ENCODE results near the gene ABHD14A.

The ABHD14A gene

DNA sequence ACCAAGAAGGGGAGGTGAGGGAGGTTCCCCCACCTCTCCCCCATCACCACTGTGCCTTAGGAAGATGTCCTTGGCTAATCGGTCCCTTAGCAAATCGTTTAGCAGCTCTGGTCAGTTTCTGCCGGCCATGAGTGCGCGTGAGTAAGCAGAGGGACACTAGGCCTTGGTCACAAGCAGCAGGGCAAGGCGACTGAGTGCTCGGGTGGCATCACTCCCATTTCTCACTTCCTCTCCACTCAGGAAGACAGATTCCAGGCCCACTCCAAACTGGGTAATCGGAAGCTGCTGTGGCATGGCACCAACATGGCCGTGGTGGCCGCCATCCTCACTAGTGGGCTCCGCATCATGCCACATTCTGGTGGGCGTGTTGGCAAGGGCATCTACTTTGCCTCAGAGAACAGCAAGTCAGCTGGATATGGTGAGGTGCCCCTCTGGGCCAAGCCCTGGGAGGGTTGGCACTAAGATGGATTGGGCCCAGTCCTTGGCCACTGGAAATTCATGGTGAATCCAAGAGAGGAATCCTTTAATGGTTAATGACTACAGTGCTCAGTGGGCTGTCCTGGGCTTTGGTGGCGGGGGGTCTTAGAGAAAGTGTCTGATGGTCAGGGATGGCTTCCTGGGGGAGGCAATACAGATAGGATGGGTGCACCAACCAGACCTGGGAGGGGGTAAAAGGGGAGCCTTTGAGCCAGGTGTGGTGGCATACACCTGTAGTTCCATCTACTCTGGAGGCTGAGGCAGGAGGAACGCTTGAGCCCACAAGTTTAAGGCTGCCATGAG lies 28.7 kb upstream of the ABHD14A start:
- Histone ChIP-seq H3K36me3 (ENCODE audit: low read length) (no peaks in the 10 kb centered on the region), H3K4me2 (ENCODE audit: low read depth, low read length, poor library complexity, severe bottlenecking) (no peak overlapping the region), H3K9ac (ENCODE audit: low read length) (no peak overlapping the region), H2AFZ (ENCODE audit: low read depth, low read length, severe bottlenecking) (no peak overlapping the region), H3K4me3 (ENCODE audit: insufficient read depth, low read length, poor library complexity, severe bottlenecking) (no peak overlapping the region), H3K9me3 (ENCODE audit: insufficient read depth, low read length) (no peaks in the 10 kb centered on the region), H3F3A (ENCODE audit: insufficient read depth) (no peaks in the 10 kb centered on the region), H3K79me2 (ENCODE audit: insufficient read depth, low read length) (peaks cover 5% of the 10 kb centered on the region), H3K27ac (ENCODE audit: low read depth, low read length) (no peak overlapping the region), H3K27me3 (ENCODE audit: low read length) (no peaks in the 10 kb centered on the region), H4K20me1 (ENCODE audit: low read depth, low read length) (no peaks in the 10 kb centered on the region), H3K9me2 (replicated peaks; ENCODE audit: insufficient read depth, low read length) (no peaks in the 10 kb centered on the region)
- TF ChIP-seq, protein P1, sequence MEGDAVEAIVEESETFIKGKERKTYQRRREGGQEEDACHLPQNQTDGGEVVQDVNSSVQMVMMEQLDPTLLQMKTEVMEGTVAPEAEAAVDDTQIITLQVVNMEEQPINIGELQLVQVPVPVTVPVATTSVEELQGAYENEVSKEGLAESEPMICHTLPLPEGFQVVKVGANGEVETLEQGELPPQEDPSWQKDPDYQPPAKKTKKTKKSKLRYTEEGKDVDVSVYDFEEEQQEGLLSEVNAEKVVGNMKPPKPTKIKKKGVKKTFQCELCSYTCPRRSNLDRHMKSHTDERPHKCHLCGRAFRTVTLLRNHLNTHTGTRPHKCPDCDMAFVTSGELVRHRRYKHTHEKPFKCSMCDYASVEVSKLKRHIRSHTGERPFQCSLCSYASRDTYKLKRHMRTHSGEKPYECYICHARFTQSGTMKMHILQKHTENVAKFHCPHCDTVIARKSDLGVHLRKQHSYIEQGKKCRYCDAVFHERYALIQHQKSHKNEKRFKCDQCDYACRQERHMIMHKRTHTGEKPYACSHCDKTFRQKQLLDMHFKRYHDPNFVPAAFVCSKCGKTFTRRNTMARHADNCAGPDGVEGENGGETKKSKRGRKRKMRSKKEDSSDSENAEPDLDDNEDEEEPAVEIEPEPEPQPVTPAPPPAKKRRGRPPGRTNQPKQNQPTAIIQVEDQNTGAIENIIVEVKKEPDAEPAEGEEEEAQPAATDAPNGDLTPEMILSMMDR (IDR thresholded peaks at IDR 0.05; ENCODE audit: insufficient read depth, low read length, poor library complexity, severe bottlenecking), result no peak
- no peak for TF ChIP-seq EZH2phosphoT487 (conservative IDR thresholded peaks at IDR 0.05; ENCODE audit: low read length)

DNA sequence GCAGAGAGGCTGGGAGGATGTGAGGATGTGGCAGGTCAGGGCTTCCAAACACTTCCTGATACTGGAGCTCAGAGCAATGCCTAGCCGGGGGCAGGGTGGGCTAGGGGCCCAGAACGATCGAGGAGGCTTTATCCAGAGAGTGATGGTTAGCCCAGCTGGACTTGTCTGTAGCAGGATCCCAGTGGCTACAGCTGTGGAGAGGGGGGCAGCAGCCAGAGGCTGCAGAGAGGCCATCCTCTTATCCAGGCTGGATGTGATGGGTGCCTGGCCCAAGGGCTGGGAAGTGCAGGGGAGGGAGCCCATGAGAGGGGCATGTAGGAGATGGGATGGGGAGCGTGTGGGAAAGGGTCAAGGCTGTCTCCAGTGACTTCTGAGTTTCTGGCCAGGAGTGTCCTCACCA lies 28.1 kb upstream of the ABHD14A start:
- Histone ChIP-seq H3K9me2 (replicated peaks; ENCODE audit: insufficient read depth, low read length) (no peaks in the 10 kb centered on the region), H4K20me1 (ENCODE audit: low read depth, low read length) (no peaks in the 10 kb centered on the region), H3K4me3 (ENCODE audit: insufficient read depth, low read length, poor library complexity, severe bottlenecking) (no peak overlapping the region), H3K79me2 (ENCODE audit: insufficient read depth, low read length) (no peaks in the 10 kb centered on the region), H3K4me2 (ENCODE audit: low read depth, low read length, poor library complexity, severe bottlenecking) (no peak overlapping the region), H3K36me3 (ENCODE audit: low read length) (no peaks in the 10 kb centered on the region), H3K9ac (ENCODE audit: low read length) (no peak overlapping the region), H2AFZ (ENCODE audit: low read depth, low read length, severe bottlenecking) (no peak overlapping the region), H3K9me3 (ENCODE audit: insufficient read depth, low read length) (no peaks in the 10 kb centered on the region), H3K27me3 (ENCODE audit: low read length) (no peaks in the 10 kb centered on the region), H3K27ac (ENCODE audit: low read depth, low read length) (no peak overlapping the region), H3F3A (ENCODE audit: insufficient read depth) (no peaks in the 10 kb centered on the region)
- no peak for TF ChIP-seq EZH2phosphoT487 (conservative IDR thresholded peaks at IDR 0.05; ENCODE audit: low read length)
- TF ChIP-seq, protein P1 (IDR thresholded peaks at IDR 0.05; ENCODE audit: insufficient read depth, low read length, poor library complexity, severe bottlenecking), result no peak

DNA sequence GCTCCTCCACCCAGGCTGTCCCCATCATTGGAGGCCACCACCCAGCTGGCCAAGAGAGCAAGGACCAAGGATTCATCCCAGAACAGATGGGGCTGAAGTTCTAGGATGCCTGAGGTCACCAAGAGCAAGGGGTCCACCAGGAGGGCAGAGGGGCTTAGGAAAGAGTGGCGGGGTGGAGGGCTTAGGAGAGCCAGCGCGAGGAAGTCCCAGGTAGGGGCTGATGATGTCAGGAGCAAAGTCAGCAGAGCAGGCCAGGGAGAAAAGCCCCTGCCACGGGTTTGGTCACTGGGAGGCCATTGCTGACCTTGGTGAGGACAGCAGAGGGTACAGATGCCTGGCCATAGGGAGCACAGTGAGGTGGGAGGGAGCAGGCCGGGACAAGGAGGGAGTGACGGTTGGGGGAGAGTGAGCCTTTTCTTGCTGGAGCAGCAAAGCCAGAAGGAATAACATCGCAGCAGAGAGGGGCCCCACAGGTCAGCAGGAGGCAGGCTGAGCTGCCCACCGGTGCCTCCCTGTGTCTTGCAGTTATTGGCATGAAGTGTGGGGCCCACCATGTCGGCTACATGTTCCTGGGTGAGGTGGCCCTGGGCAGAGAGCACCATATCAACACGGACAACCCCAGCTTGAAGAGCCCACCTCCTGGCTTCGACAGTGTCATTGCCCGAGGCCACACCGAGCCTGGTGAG lies 27.5 kb upstream of the ABHD14A start:
- H2AFZ ChIP-seq (ENCODE audit: low read depth, low read length, severe bottlenecking), result no peak overlapping the region
- H3K4me2 ChIP-seq (ENCODE audit: low read depth, low read length, poor library complexity, severe bottlenecking), result no peak overlapping the region
- TF ChIP-seq EZH2phosphoT487 (conservative IDR thresholded peaks at IDR 0.05; ENCODE audit: low read length), result no peak
- TF ChIP-seq, protein P1 (IDR thresholded peaks at IDR 0.05; ENCODE audit: insufficient read depth, low read length, poor library complexity, severe bottlenecking), result no peak
- no peaks in the 10 kb centered on the region for H3K36me3 ChIP-seq (ENCODE audit: low read length)
- H4K20me1 ChIP-seq (ENCODE audit: low read depth, low read length), result no peaks in the 10 kb centered on the region
- no peaks in the 10 kb centered on the region for H3K9me2 ChIP-seq (replicated peaks; ENCODE audit: insufficient read depth, low read length)
- no peaks in the 10 kb centered on the region for H3K9me3 ChIP-seq (ENCODE audit: insufficient read depth, low read length)
- H3K27ac ChIP-seq (ENCODE audit: low read depth, low read length), result no peak overlapping the region
- H3K79me2 ChIP-seq (ENCODE audit: insufficient read depth, low read length), result no peaks in the 10 kb centered on the region
- no peak overlapping the region for H3K4me3 ChIP-seq (ENCODE audit: insufficient read depth, low read length, poor library complexity, severe bottlenecking)
- no peaks in the 10 kb centered on the region for H3F3A ChIP-seq (ENCODE audit: insufficient read depth)
- H3K27me3 ChIP-seq (ENCODE audit: low read length), result no peaks in the 10 kb centered on the region
- no peak overlapping the region for H3K9ac ChIP-seq (ENCODE audit: low read length)

All from SU-DHL-6 (cell line).